H1 (cell line): ENCODE results near the gene ATF7. TPM values are rescaled to one million over a fixed set of nuclear protein-coding genes. Genes with fewer than 3 reads are reported as not detected.
A peak's percentile ranks its signal among the peaks of the same experiment; 100 is the strongest.

Source experiments
- CTCF ChIA-PET: fragments of 300-600 bp; sonication (Branson Sonifier 250); formaldehyde crosslinking; loops from one replicate; lab custom pipeline; 2021; ENCODE audit not compliant: partially characterized antibody; lab: Charles Lee
- POLR2A ChIA-PET: fragments of 300-600 bp; sonication (Branson Sonifier 250); formaldehyde crosslinking; loops from one replicate; lab custom pipeline; 2021; ENCODE audit warnings: inconsistent platforms; ENCODE audit not compliant: partially characterized antibody; lab: Charles Lee
- DNase-seq, 2 experiments: peaks; one replicate each; pipeline versions ENCODE4 v3.0.0 to v3.0.0-alpha.2; 2010 to 2022; ENCODE audit warnings: low spot score in 2 of 2, low read depth in 1 of 2, mixed read lengths in 1 of 2
- FAIRE-seq: peaks from 2 replicates; lab custom pipeline; 2011; peaks lifted over from hg19 to GRCh38; lab: Jason Lieb, UNC
- H2AFZ ChIP-seq: 2 replicates; pipeline ENCODE4 v1.8.1; 2012; ENCODE audit warnings: low read length, inconsistent platforms
- H2AK5ac ChIP-seq: 2 replicates; pipeline ENCODE4 v1.6.1; 2013; ENCODE audit warnings: low read depth, low read length
- H2BK120ac ChIP-seq: replicated peaks from 2 replicates; pipeline ENCODE3; 2013; ENCODE audit warnings: low read depth, low read length, inconsistent platforms
- H2BK12ac ChIP-seq: 2 replicates; pipeline ENCODE4 v1.6.1; 2013; ENCODE audit warnings: low read depth, low read length
- H2BK15ac ChIP-seq: 2 replicates; pipeline ENCODE4 v1.6.1; 2013; ENCODE audit warnings: low read length
- H2BK20ac ChIP-seq: 2 replicates; pipeline ENCODE4 v1.6.1; 2013; ENCODE audit warnings: low read length
- H2BK5ac ChIP-seq: 2 replicates; pipeline ENCODE4 v1.6.1; 2013; ENCODE audit warnings: low read depth, low read length
- H3K14ac ChIP-seq: 2 replicates; pipeline ENCODE4 v1.6.1; 2013; ENCODE audit warnings: inconsistent platforms; ENCODE audit not compliant: insufficient read length
- H3K18ac ChIP-seq: 2 replicates; pipeline ENCODE4 v1.6.1; 2013; ENCODE audit warnings: low read length; ENCODE audit errors: extremely low read depth
- H3K23ac ChIP-seq: 2 replicates; pipeline ENCODE4 v1.6.1; 2013; ENCODE audit warnings: inconsistent platforms; ENCODE audit not compliant: insufficient read length
- H3K23me2 ChIP-seq: 2 replicates; pipeline ENCODE4 v1.6.1; 2013; ENCODE audit warnings: low read depth, low read length
- H3K27ac ChIP-seq: 2 replicates; pipeline ENCODE4 v1.6.1; 2011; ENCODE audit warnings: low read depth, low read length, inconsistent platforms
- H3K27me3 ChIP-seq, 4 experiments: replicated peaks in 1 of 4; 1 replicate in 1 of 4; 2 replicates in 3 of 4; pipeline versions ENCODE4 v1.6.1 to v1.8.1; 2011 to 2013; ENCODE audit warnings: low read length in 3 of 4, mild to moderate bottlenecking in 3 of 4, inconsistent platforms in 2 of 4, mixed read lengths in 2 of 4, moderate library complexity in 1 of 4; ENCODE audit not compliant: control insufficient read depth in 3 of 4, insufficient read depth in 3 of 4; ENCODE audit errors: extremely low read depth in 1 of 4
- H3K36me3 ChIP-seq, 4 experiments: 2 replicates each; pipeline versions ENCODE4 v1.6.1 to v1.8.1; 2011 to 2013; ENCODE audit warnings: mild to moderate bottlenecking in 4 of 4, low read length in 3 of 4, moderate library complexity in 2 of 4, control low read depth in 1 of 4, inconsistent platforms in 1 of 4; ENCODE audit not compliant: insufficient read depth in 4 of 4, control insufficient read depth in 2 of 4
- H3K4ac ChIP-seq: replicated peaks from 2 replicates; pipeline ENCODE3; 2013; ENCODE audit warnings: low read length, low read depth, mixed read lengths, inconsistent platforms; ENCODE audit not compliant: insufficient read length
- H3K4me1 ChIP-seq, 4 experiments: replicated peaks in 1 of 4; 1 replicate in 1 of 4; 2 replicates in 3 of 4; pipeline versions ENCODE4 v1.6.1 to v1.8.1; 2011 to 2013; ENCODE audit warnings: low read length in 3 of 4, inconsistent platforms in 2 of 4, mixed read lengths in 1 of 4; ENCODE audit not compliant: insufficient read depth in 4 of 4, control insufficient read depth in 3 of 4
- H3K4me2 ChIP-seq, 2 experiments: 2 replicates each; pipeline versions ENCODE4 v1.6.1 to v1.8.1; 2011 to 2013; ENCODE audit warnings: low read depth in 2 of 2, low read length in 2 of 2, control low read depth in 1 of 2, inconsistent platforms in 1 of 2, mild to moderate bottlenecking in 1 of 2; ENCODE audit not compliant: insufficient read depth in 1 of 2
- H3K4me3 ChIP-seq, 4 experiments: fragments of 200-600, 300-600 bp in 1 of 4; sonication (generic), shearing (Covaris generic), sonication (Bioruptor Twin) in 1 of 4; 2 replicates each; pipeline versions ENCODE4 v1.5.1 to v1.8.1; 2011 to 2016; ENCODE audit warnings: low read length in 4 of 4, low read depth in 3 of 4, control low read depth in 2 of 4, inconsistent platforms in 2 of 4, mild to moderate bottlenecking in 2 of 4, mixed read lengths in 1 of 4, moderate library complexity in 1 of 4; ENCODE audit not compliant: insufficient read depth in 2 of 4; ENCODE audit errors: extremely low read depth in 1 of 4
- H3K56ac ChIP-seq: replicated peaks from 2 replicates; pipeline ENCODE3; 2013; ENCODE audit warnings: low read depth, mild to moderate bottlenecking, mixed read lengths, low read length, inconsistent platforms; ENCODE audit not compliant: insufficient read length
- H3K79me1 ChIP-seq: 2 replicates; pipeline ENCODE4 v1.6.1; 2013; ENCODE audit warnings: low read depth, low read length, control low read depth
- H3K79me2 ChIP-seq, 2 experiments: 2 replicates each; pipeline versions ENCODE4 v1.6.1 to v1.8.1; 2012 to 2013; ENCODE audit warnings: low read length in 2 of 2, mild to moderate bottlenecking in 2 of 2, inconsistent platforms in 1 of 2; ENCODE audit not compliant: insufficient read depth in 2 of 2, control insufficient read depth in 1 of 2
- H3K9ac ChIP-seq, 4 experiments: replicated peaks in 1 of 4; 1 replicate in 1 of 4; 2 replicates in 3 of 4; pipeline versions ENCODE4 v1.6.1 to v1.8.1; 2011 to 2013; ENCODE audit warnings: low read depth in 3 of 4, low read length in 3 of 4, control low read depth in 2 of 4, mild to moderate bottlenecking in 2 of 4, moderate library complexity in 2 of 4, inconsistent platforms in 1 of 4; ENCODE audit errors: extremely low read depth in 1 of 4
- H3K9me3 ChIP-seq, 2 experiments: 2 replicates each; pipeline versions ENCODE4 v1.6.1 to v1.8.1; 2012 to 2013; ENCODE audit warnings: mild to moderate bottlenecking in 2 of 2, moderate library complexity in 2 of 2, control low read depth in 1 of 2, inconsistent platforms in 1 of 2, low read depth in 1 of 2, low read length in 1 of 2, mixed read lengths in 1 of 2; ENCODE audit not compliant: insufficient read depth in 2 of 2
- H4K20me1 ChIP-seq, 2 experiments: replicated peaks in 1 of 2; 2 replicates each; pipeline versions ENCODE3 to v1.8.1; 2011 to 2013; ENCODE audit warnings: inconsistent platforms in 2 of 2, low read length in 2 of 2, mild to moderate bottlenecking in 1 of 2; ENCODE audit not compliant: insufficient read depth in 2 of 2, control insufficient read depth in 1 of 2
- H4K5ac ChIP-seq: 2 replicates; pipeline ENCODE4 v1.6.1; 2013; ENCODE audit warnings: low read length, low read depth, mixed read lengths, inconsistent platforms; ENCODE audit not compliant: insufficient read length
- H4K8ac ChIP-seq: 2 replicates; pipeline ENCODE4 v1.8.0; 2013; ENCODE audit warnings: mild to moderate bottlenecking, moderate library complexity, low read length, inconsistent platforms; ENCODE audit not compliant: insufficient read depth; ENCODE audit errors: extremely low read depth
- H4K91ac ChIP-seq: replicated peaks from 2 replicates; pipeline ENCODE3; 2013; ENCODE audit warnings: low read length, mixed read lengths, inconsistent platforms; ENCODE audit not compliant: insufficient read length
- ASH2L ChIP-seq: fragments of 200-600, 300-600 bp; sonication (generic); IDR thresholded peaks from one replicate; pipeline ENCODE4 v1.7.1; 2017; ENCODE audit warnings: low read length
- HDAC2 ChIP-seq, 2 experiments: fragments of 300-600 bp in 1 of 2; sonication (generic) in 1 of 2; IDR thresholded peaks; 2 replicates each; pipeline ENCODE4 v1.6.1; 2011 to 2012; ENCODE audit warnings: low read depth in 2 of 2, low read length in 2 of 2, mild to moderate bottlenecking in 2 of 2, moderate library complexity in 2 of 2, borderline replicate concordance in 1 of 2, inconsistent platforms in 1 of 2
- SIX5 ChIP-seq: IDR thresholded peaks from 2 replicates; pipeline ENCODE4 v1.6.1; 2011; ENCODE audit warnings: mild to moderate bottlenecking, low read depth, low read length
- whole genome bisulfite sequencing, 2 experiments: shearing (Covaris generic) in 1 of 2; methylation state at CpG; one replicate each; pipeline versions ENCODE4 v1.1.6 to v1.1.7; 2013 to 2015; ENCODE audit warnings: low lambda C conversion rate in 2 of 2, mixed read lengths in 2 of 2, inconsistent platforms in 1 of 2, low coverage in 1 of 2, missing lambda C conversion rate in 1 of 2; ENCODE audit not compliant: insufficient replicate concordance in 2 of 2, insufficient coverage in 1 of 2, insufficient read length in 1 of 2; ENCODE audit errors: extremely low coverage in 1 of 2, missing lambda C conversion rate in 1 of 2; 5-methylcytosine and 5-hydroxymethylcytosine counted together
- polyA plus RNA-seq, 7 experiments: library from polyadenylated mRNA; depleted of rRNA in 3 of 7; stranded (reverse) in 5 of 7; unstranded in 2 of 7; fragments of >200 nt in 5 of 7; fragments of 200-250 nt in 2 of 7; gene quantifications; 1 replicate in 5 of 7; 2 replicates in 1 of 7; 4 replicates in 1 of 7; pipeline versions ENCODE4 v1.2.1 to v1.2.3, GENCODE V29; 2011 to 2013; ENCODE audit warnings: missing spikeins in 2 of 7, mixed read lengths in 2 of 7
- total RNA-seq: library from RNA; stranded (reverse); fragmentation: NEBNext Ultra II Directional; extraction: Animal tissue kit (Norgen Biotek cat#: 25700); gene quantifications from 2 replicates; pipeline ENCODE4 v1.2.1, GENCODE V29; 2021

Gene ATF7
- total and polyA plus RNA-seq, 2 of the 8 experiments (the other 6 are each of a cell fraction or from before 2014, with no cell fraction given), result 10.1 to 16.6 TPM

DNA sequence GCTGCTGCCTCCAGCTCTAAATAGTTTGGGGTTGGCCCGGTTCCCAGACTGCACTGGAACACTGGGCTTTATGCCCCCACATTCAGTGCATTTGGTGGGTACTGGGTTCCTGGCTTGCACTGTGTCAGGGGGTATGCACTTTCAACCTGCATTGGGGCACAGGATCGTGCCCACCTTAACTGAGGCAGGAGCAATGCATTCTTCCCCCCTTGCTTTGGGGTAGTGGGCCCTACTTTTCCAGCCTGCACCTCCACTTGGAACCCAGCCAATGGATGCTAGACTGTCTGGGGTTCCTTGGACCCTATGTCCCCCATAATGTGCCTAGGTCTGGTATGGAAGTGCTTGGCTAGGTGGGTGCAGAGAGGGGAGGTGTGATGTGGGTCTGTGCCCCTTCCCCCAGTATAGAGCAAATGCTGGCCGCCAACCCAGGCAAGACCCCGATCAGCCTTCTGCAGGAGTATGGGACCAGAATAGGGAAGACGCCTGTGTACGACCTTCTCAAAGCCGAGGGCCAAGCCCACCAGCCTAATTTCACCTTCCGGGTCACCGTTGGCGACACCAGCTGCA lies 124.5 kb downstream of the ATF7 start:
- H2BK15ac ChIP-seq, result peak overlapping the region; percentile 46; the same call in 1 of the 2 replicates
- peak overlapping the region; percentile 49 for H3K18ac ChIP-seq
- H2BK12ac ChIP-seq, result 0 out of 2 replicates have a peak overlapping the region, but pooled peaks have one; percentile 5
- no peaks in the 10 kb centered on the region for H3K27me3 ChIP-seq
- FAIRE-seq, result no peak
- H2BK20ac ChIP-seq, result 0 out of 2 replicates have a peak overlapping the region, but pooled peaks have one; percentile 41
- WGBS, 2 experiments, result 78% methylated on average over 7 of the region's 10 CpGs; no CpG with 5 or more reads in 1 of the 2 experiments
- peaks cover 22% of the 10 kb centered on the region for H3K23me2 ChIP-seq
- H3K36me3 ChIP-seq, result peaks cover 8 to 20% (median 14%) of the 10 kb centered on the region in 4 experiments; a peak in 7 of 8 replicates
- peaks cover 8 to 35% (median 20%) of the 10 kb centered on the region in 4 experiments for H3K4me1 ChIP-seq
- no peak overlapping the region for H2BK120ac ChIP-seq
- peaks cover 0 to 29% of the 10 kb centered on the region in 2 experiments; a peak in 2 of 4 replicates for H3K79me2 ChIP-seq
- H3K4me3 ChIP-seq, result peak overlapping the region; percentile 55 to 91 (median 77)
- peaks cover 0 to 4% of the 10 kb centered on the region in 2 experiments for H4K20me1 ChIP-seq
- H4K5ac ChIP-seq, result peak overlapping the region; percentile 42
- peak overlapping the region; percentile 79 to 98 for H3K4me2 ChIP-seq
- 0 out of 2 replicates have a peak overlapping the region, but pooled peaks have one; percentile 30 for H2AK5ac ChIP-seq
- peak overlapping the region; percentile 37 for H3K56ac ChIP-seq
- peak overlapping the region in 3 of 4 experiments; percentile 20 to 91 (median 64); a peak in 4 of 7 replicates for H3K9ac ChIP-seq
- H3K23ac ChIP-seq, result no peak overlapping the region
- peak overlapping the region; percentile 91; the same call in 1 of the 2 replicates for H3K27ac ChIP-seq
- H3K9me3 ChIP-seq, result no peaks in the 10 kb centered on the region
- H4K91ac ChIP-seq, result peak overlapping the region; percentile 88
- no peak for DNase-seq
- H2BK5ac ChIP-seq, result peak overlapping the region; percentile 99
- H3K4ac ChIP-seq, result peak overlapping the region; percentile 86
- H4K8ac ChIP-seq, result peak overlapping the region; percentile 99
- peak overlapping the region; percentile 20 for H3K14ac ChIP-seq
- TF ChIP-seq SIX5 (no peak), ASH2L (peak; percentile 0), HDAC2 (IDR thresholded peaks at IDR 0.05; ENCODE audit: borderline replicate concordance in 1 of 2, low read depth in 2 of 2, low read length in 2 of 2) (no peak)
- H3K79me1 ChIP-seq, result peaks cover 13% of the 10 kb centered on the region
- ChIA-PET POLR2A (interaction anchor here (0.5 to 67.0 kb wide), 33 partner anchors 10 to 309 kb away, joined by 3 to 3397 read pairs (median 4); partner anchors contain the start of genes AAAS, AMHR2, ATF7 and ATP5MC2), CTCF (interaction anchor here (0.6 to 5.5 kb wide), 9 partner anchors 8 to 180 kb away, joined by 3 to 41 read pairs (median 5); partner anchors contain the start of gene AAAS)
- H2AFZ ChIP-seq, result peak overlapping the region; percentile 71; the same call in 1 of the 2 replicates
